MCF 10A (cell line): Measurements from ENCODE around the gene ZNF618. TPM values are rescaled to one million over a fixed set of nuclear protein-coding genes. Genes with fewer than 3 reads are reported as not detected.

Source experiments
- BruUV-seq: library from RNA; stranded (reverse); fragments of 400-500 nt; replicated peaks from 2 replicates; lab custom pipeline; 2021; lab: Mats Ljungman, UMichigan
- CTCF ChIA-PET: fragments of 300-600 bp; sonication (Branson Sonifier 250); formaldehyde crosslinking; extraction: SDS; loops from one replicate; lab custom pipeline; 2021; ENCODE audit warnings: antibody characterized with exemption, inconsistent platforms; lab: Yijun Ruan, JAX
- POLR2A ChIA-PET: fragments of 300-600, 350-650 bp; sonication (Branson Sonifier 250); formaldehyde crosslinking; extraction: SDS; loops from one replicate; lab custom pipeline; 2020; ENCODE audit warnings: antibody characterized with exemption, inconsistent platforms; lab: Yijun Ruan, JAX
- DNase-seq: peaks from one replicate; pipeline ENCODE4 v3.0.0-alpha.2; 2018; ENCODE audit not compliant: unreplicated experiment
- H3K27ac Mint-ChIP-seq: one replicate; pipeline ENCODE4 v1.8.0; 2022; ENCODE audit warnings: mild to moderate bottlenecking, low read depth, mixed read lengths; ENCODE audit not compliant: unreplicated experiment
- H3K27me3 Mint-ChIP-seq: one replicate; pipeline ENCODE4 v1.8.0; 2022; ENCODE audit warnings: mixed read lengths; ENCODE audit not compliant: insufficient read depth, unreplicated experiment
- H3K36me3 Mint-ChIP-seq: one replicate; pipeline ENCODE4 v1.8.0; 2022; ENCODE audit warnings: mild to moderate bottlenecking, moderate library complexity, mixed read lengths; ENCODE audit not compliant: insufficient read depth, unreplicated experiment
- H3K4me1 Mint-ChIP-seq: one replicate; pipeline ENCODE4 v1.8.0; 2022; ENCODE audit warnings: mixed read lengths; ENCODE audit not compliant: insufficient read depth, unreplicated experiment
- H3K4me3 Mint-ChIP-seq: one replicate; pipeline ENCODE4 v1.8.0; 2022; ENCODE audit warnings: mild to moderate bottlenecking, moderate library complexity, mixed read lengths; ENCODE audit not compliant: unreplicated experiment
- H3K9me3 Mint-ChIP-seq: one replicate; pipeline ENCODE4 v1.8.0; 2022; ENCODE audit warnings: mixed read lengths; ENCODE audit not compliant: unreplicated experiment
- intact Hi-C: fragments of 100-400 bp; cut with micrococcal nuclease; formaldehyde crosslinking; loops from 2 replicates; pipeline ENCODE4 v1.14.1; 2022
- total RNA-seq: library from RNA; stranded (reverse); gene quantifications from 2 replicates; pipeline ENCODE4 v1.2.3, GENCODE V29; 2022
- TF ChIP-seq, protein P1 (sequence below): fragments of 200-600 bp; IDR thresholded peaks from one replicate; pipeline ENCODE4 v1.8.0; 2022; ENCODE audit warnings: antibody characterized with exemption, mild to moderate bottlenecking; ENCODE audit not compliant: unreplicated experiment

The ZNF618 gene
- total RNA-seq, 1 experiment from 2014 or later = 4.8 TPM

DNA sequence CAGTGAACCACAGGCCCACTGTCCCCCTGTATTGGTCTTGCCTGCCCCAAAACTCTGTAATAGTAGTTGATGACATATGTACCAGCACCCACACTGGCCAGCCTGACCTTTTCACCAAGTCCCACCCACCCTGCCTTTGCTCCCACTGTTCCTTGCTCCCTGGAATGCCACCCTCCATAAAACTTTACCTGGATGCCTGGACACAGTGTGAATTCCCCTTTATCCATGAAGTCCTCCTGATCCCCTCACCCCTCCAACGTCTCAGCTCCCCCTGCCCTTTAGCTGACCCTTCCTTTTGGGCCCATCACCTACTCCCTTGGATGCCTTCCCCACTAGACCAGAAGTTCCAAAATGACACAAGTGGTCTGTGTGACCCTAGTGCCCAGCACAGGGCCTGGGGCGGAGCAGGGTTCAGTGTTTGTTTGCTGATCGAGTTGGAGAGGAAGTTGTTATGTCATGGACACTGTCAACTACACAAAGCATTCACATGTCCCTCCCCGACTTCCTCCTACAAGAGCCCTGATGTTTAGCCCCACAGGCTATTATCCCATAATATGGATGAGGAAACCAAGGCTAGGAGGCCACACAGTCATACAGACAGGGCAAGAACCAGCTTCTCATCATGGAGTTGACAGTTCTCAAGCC, 185.8 kb downstream of the ZNF618 start:
- no peaks in the 10 kb centered on the region for H3K9me3 Mint-ChIP-seq
- ChIA-PET CTCF (interaction anchor here (0.6 to 1.5 kb wide), 2 partner anchors 21 to 712 kb away, joined by 3 to 7 read pairs; no protein-coding TSS in a partner anchor), POLR2A (no interaction called here)
- H3K36me3 Mint-ChIP-seq = peaks cover 6% of the 10 kb centered on the region
- H3K27ac Mint-ChIP-seq = no peak overlapping the region
- peaks cover 55% of the 10 kb centered on the region for H3K27me3 Mint-ChIP-seq
- H3K4me3 Mint-ChIP-seq = no peak overlapping the region
- no TSS peak for BruUV-seq
- H3K4me1 Mint-ChIP-seq = no peaks in the 10 kb centered on the region
- no peak for DNase-seq
- intact Hi-C loops = no loop called here
- TF ChIP-seq, protein P1, sequence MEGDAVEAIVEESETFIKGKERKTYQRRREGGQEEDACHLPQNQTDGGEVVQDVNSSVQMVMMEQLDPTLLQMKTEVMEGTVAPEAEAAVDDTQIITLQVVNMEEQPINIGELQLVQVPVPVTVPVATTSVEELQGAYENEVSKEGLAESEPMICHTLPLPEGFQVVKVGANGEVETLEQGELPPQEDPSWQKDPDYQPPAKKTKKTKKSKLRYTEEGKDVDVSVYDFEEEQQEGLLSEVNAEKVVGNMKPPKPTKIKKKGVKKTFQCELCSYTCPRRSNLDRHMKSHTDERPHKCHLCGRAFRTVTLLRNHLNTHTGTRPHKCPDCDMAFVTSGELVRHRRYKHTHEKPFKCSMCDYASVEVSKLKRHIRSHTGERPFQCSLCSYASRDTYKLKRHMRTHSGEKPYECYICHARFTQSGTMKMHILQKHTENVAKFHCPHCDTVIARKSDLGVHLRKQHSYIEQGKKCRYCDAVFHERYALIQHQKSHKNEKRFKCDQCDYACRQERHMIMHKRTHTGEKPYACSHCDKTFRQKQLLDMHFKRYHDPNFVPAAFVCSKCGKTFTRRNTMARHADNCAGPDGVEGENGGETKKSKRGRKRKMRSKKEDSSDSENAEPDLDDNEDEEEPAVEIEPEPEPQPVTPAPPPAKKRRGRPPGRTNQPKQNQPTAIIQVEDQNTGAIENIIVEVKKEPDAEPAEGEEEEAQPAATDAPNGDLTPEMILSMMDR = no peak

DNA sequence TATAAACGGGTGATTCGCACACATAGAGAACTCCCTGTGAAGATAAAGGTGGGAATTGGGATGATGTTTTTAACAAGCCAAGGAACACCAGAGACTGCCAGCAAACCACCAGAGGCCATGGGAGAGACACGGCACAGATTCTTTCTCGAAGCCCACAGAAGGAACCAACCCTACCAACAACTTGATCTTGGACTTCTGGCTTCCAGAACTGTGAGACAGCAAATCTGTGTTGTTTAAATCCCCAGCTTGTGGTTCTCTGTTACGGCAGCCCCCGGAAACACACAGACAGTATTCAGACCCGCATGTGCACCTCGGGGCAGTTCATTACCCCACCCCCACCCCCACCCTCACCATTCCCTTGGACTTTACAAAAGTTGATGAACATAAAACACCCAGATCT, 189.2 kb downstream of the ZNF618 start:
- no peak for DNase-seq
- H3K27ac Mint-ChIP-seq = no peak overlapping the region
- BruUV-seq = no TSS peak
- peaks cover 62% of the 10 kb centered on the region for H3K27me3 Mint-ChIP-seq
- ChIA-PET CTCF (no interaction called here), POLR2A (no interaction called here)
- H3K9me3 Mint-ChIP-seq = no peaks in the 10 kb centered on the region
- TF ChIP-seq, protein P1 = no peak
- no peak overlapping the region for H3K4me3 Mint-ChIP-seq
- H3K4me1 Mint-ChIP-seq = no peaks in the 10 kb centered on the region
- peaks cover 6% of the 10 kb centered on the region for H3K36me3 Mint-ChIP-seq
- intact Hi-C loops = no loop called here

DNA sequence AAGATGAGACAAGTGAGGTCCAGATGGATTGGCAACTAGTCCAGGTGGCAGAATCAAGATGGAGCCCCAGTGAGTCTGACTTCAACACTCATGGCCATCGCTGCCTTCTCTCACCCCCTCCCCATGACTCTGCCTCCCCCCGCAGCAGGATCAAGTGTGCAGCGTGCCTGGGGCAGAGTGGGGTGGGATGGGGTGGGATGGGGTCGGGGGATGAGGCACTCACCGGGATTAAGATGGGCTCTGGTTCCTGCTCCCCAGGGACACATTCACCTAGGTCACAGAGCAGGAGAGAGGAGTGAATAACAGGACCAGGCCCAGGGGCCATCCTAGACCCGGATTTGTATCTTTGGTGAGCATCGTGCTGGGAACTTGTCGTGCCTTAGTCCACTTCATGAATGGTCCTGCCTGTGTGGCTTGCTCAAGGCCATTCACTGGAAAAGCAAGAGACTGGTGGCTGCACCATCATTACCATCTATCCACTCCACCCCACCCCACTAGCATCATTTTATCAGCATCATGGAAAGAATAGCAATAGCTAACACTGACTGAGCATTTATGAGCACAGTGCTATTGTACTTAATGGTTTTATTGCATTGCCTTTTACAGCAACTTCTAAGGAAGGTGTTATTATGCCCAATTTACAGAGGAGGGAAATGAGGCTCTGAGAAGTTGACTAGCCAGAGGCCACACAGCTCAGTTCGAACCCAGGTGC, 193.5 kb downstream of the ZNF618 start:
- H3K4me1 Mint-ChIP-seq = no peaks in the 10 kb centered on the region
- DNase-seq = no peak
- H3K27ac Mint-ChIP-seq = no peak overlapping the region
- ChIA-PET POLR2A (interaction anchor here (0.7 kb wide), 1 partner anchor 183 kb away, joined by 3 read pairs; no protein-coding TSS in a partner anchor), CTCF (no interaction called here)
- H3K27me3 Mint-ChIP-seq = peaks cover 41% of the 10 kb centered on the region
- BruUV-seq = no TSS peak
- TF ChIP-seq, protein P1 = no peak
- H3K9me3 Mint-ChIP-seq = no peaks in the 10 kb centered on the region
- H3K4me3 Mint-ChIP-seq = no peak overlapping the region
- peaks cover 6% of the 10 kb centered on the region for H3K36me3 Mint-ChIP-seq
- intact Hi-C loops = no loop called here
